ENCODE results near the gene ZFP3.
"Not testable (repeated sequence)": the region's sequence is repeated elsewhere in the genome, so short reads cannot be mapped to it uniquely, and the experiment has no call there.

DNA sequence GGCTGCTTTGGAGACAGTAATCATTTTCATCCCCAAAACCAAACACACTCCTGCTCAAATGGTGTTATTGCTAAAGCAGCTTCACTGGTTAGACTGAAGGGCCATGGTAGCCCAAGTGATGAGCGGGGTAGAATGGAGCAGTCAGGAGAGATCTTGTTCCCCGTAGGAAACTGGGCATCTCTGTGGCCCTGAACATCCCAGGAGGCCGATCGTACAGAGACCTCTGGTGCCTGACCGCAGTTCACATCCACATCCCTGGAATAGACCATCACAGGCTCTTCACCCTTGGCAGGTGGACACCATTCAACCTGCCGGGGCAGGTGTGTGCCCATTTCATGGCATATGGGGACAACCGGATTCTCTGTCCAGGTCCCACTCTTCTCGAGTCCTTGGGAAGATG is 51.5 kb downstream of the ZFP3 start:
- TF ChIP-seq EZH2 (IDR thresholded peaks at IDR 0.05; ENCODE audit: borderline replicate concordance); EZH2phosphoT487 (IDR thresholded peaks at IDR 0.05; ENCODE audit: low read depth, severe bottlenecking, unreplicated experiment): not testable (repeated sequence)
- TF ChIP-seq, protein P1, sequence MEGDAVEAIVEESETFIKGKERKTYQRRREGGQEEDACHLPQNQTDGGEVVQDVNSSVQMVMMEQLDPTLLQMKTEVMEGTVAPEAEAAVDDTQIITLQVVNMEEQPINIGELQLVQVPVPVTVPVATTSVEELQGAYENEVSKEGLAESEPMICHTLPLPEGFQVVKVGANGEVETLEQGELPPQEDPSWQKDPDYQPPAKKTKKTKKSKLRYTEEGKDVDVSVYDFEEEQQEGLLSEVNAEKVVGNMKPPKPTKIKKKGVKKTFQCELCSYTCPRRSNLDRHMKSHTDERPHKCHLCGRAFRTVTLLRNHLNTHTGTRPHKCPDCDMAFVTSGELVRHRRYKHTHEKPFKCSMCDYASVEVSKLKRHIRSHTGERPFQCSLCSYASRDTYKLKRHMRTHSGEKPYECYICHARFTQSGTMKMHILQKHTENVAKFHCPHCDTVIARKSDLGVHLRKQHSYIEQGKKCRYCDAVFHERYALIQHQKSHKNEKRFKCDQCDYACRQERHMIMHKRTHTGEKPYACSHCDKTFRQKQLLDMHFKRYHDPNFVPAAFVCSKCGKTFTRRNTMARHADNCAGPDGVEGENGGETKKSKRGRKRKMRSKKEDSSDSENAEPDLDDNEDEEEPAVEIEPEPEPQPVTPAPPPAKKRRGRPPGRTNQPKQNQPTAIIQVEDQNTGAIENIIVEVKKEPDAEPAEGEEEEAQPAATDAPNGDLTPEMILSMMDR (IDR thresholded peaks at IDR 0.05; ENCODE audit: poor library complexity): not testable (repeated sequence)

Data from hepatocyte (in vitro differentiated cells).